B cell (primary cell): ENCODE measurements around the gene NR1D1. TPM values are rescaled to one million over a fixed set of nuclear protein-coding genes. Genes with fewer than 3 reads are reported as not detected.

Source experiments
- ATAC-seq: fragments of 200-7000 bp; cut with Tn5 transposase; one replicate; pipeline ENCODE4 v1.10.0; 2021; ENCODE audit warnings: low read depth, mild to moderate bottlenecking, moderate number of reproducible peaks, moderate library complexity
- CTCF ChIA-PET: fragments of 350-600 bp; sonication (Branson Sonifier 250); formaldehyde crosslinking; loops from one replicate; lab custom pipeline; 2021; ENCODE audit warnings: antibody characterized with exemption, inconsistent platforms; lab: Charles Lee
- POLR2A ChIA-PET: fragments of 350-600 bp; sonication (Branson Sonifier 250); formaldehyde crosslinking; loops from one replicate; lab custom pipeline; 2021; ENCODE audit warnings: antibody characterized with exemption; lab: Charles Lee
- DNase-seq: peaks from one replicate; pipeline ENCODE4 v3.0.0; 2013
- H2AFZ ChIP-seq: 2 replicates; pipeline ENCODE4 v1.6.1; 2012; ENCODE audit warnings: mild to moderate bottlenecking, low read depth, low read length; ENCODE audit not compliant: insufficient read depth, poor library complexity, severe bottlenecking
- H3K27ac ChIP-seq, 2 donors: 1 replicate in 1 of 2; 2 replicates in 1 of 2; pipeline ENCODE4 v1.5.1; 2012 to 2013; ENCODE audit warnings: low read length in 2 of 2, mild to moderate bottlenecking in 2 of 2, moderate library complexity in 1 of 2
- H3K27me3 ChIP-seq, 4 experiments: fragments of 200-600 bp in 1 of 4; sonication (generic) in 1 of 4; replicated peaks in 1 of 4; 1 replicate in 2 of 4; 2 replicates in 2 of 4; pipeline versions ENCODE4 v1.6.1 to v1.7.0; 2013 to 2016; ENCODE audit warnings: low read length in 3 of 4, mild to moderate bottlenecking in 2 of 4, mixed read lengths in 1 of 4, moderate library complexity in 1 of 4; ENCODE audit not compliant: insufficient read depth in 4 of 4, control insufficient read depth in 3 of 4; ENCODE audit errors: control extremely low read depth in 1 of 4
- H3K36me3 ChIP-seq, 2 experiments: replicated peaks in 1 of 2; 1 replicate in 1 of 2; 2 replicates in 1 of 2; pipeline versions ENCODE4 v1.6.1 to v1.7.1; 2013; ENCODE audit warnings: low read length in 1 of 2; ENCODE audit not compliant: insufficient read depth in 2 of 2, control insufficient read depth in 1 of 2; ENCODE audit errors: control extremely low read depth in 1 of 2, extremely low read depth in 1 of 2
- H3K4me1 ChIP-seq, 2 donors: fragments of 200-600 bp in 1 of 2; sonication (generic) in 1 of 2; 1 replicate in 1 of 2; 2 replicates in 1 of 2; pipeline versions ENCODE4 v1.5.1 to v1.6.1; 2013 to 2017; ENCODE audit warnings: low read length in 2 of 2; ENCODE audit not compliant: control insufficient read depth in 2 of 2, insufficient read depth in 2 of 2
- H3K4me2 ChIP-seq: replicated peaks from 2 replicates; pipeline ENCODE3; 2012; ENCODE audit warnings: mild to moderate bottlenecking, low read depth, low read length; ENCODE audit not compliant: poor library complexity, severe bottlenecking
- H3K4me3 ChIP-seq, 5 experiments: fragments of 200-600 bp in 1 of 5; sonication (generic) in 1 of 5; 1 replicate in 3 of 5; 2 replicates in 2 of 5; pipeline versions ENCODE4 v1.5.1 to v1.7.0; 2011 to 2016; ENCODE audit warnings: low read length in 4 of 5, mild to moderate bottlenecking in 4 of 5, low read depth in 2 of 5, control low read depth in 1 of 5, moderate library complexity in 1 of 5; ENCODE audit not compliant: insufficient read depth in 1 of 5; ENCODE audit errors: control extremely low read depth in 1 of 5, extremely low read depth in 1 of 5
- H3K79me2 ChIP-seq: fragments of 200-600 bp; sonication (generic); one replicate; pipeline ENCODE4 v1.6.0; 2016; ENCODE audit warnings: low read length; ENCODE audit not compliant: control insufficient read depth, insufficient read depth
- H3K9ac ChIP-seq: fragments of 200-600 bp; sonication (generic); 2 replicates; pipeline ENCODE4 v1.6.1; 2017; ENCODE audit warnings: mild to moderate bottlenecking, low read length, moderate library complexity
- H3K9me3 ChIP-seq, 3 donors: one replicate each; pipeline versions ENCODE4 v1.6.1 to v1.7.1; 2013; ENCODE audit warnings: low read length in 2 of 3; ENCODE audit not compliant: control insufficient read depth in 2 of 3, insufficient read depth in 1 of 3; ENCODE audit errors: control extremely low read depth in 1 of 3
- H4K20me1 ChIP-seq: 2 replicates; pipeline ENCODE4 v1.6.0; 2012; ENCODE audit warnings: mild to moderate bottlenecking, low read length; ENCODE audit not compliant: insufficient read depth, control insufficient read depth, poor library complexity, severe bottlenecking
- H3K27ac Mint-ChIP-seq: one replicate; pipeline ENCODE4 v1.8.0; 2021; ENCODE audit warnings: mixed read lengths
- H3K27me3 Mint-ChIP-seq: one replicate; pipeline ENCODE4 v1.8.0; 2021; ENCODE audit warnings: mixed read lengths
- H3K4me1 Mint-ChIP-seq: one replicate; pipeline ENCODE4 v1.8.0; 2021; ENCODE audit warnings: mixed read lengths
- H3K4me3 Mint-ChIP-seq: one replicate; pipeline ENCODE4 v1.8.0; 2021; ENCODE audit warnings: mixed read lengths
- H3K9me3 Mint-ChIP-seq: one replicate; pipeline ENCODE4 v1.8.0; 2022; ENCODE audit warnings: mixed read lengths; ENCODE audit not compliant: insufficient read depth
- CTCF ChIP-seq: fragments of 200-600 bp; IDR thresholded peaks from one replicate; pipeline ENCODE4 v1.8.0; 2022; ENCODE audit warnings: antibody characterized with exemption, mild to moderate bottlenecking
- EZH2 ChIP-seq: IDR thresholded peaks from 2 replicates; pipeline ENCODE4 v1.6.1; 2012; ENCODE audit warnings: borderline replicate concordance, low read depth, mild to moderate bottlenecking, moderate library complexity, low read length; ENCODE audit not compliant: insufficient read depth, poor library complexity, severe bottlenecking
- WGBS: methylation state at CpG from one replicate; pipeline ENCODE4 v1.1.5; 2013; ENCODE audit warnings: missing lambda C conversion rate; ENCODE audit not compliant: insufficient coverage; 5-methylcytosine and 5-hydroxymethylcytosine counted together
- intact Hi-C: fragments of 100-400 bp; cut with micrococcal nuclease; formaldehyde crosslinking; loops from one replicate; pipeline ENCODE4 v1.10.0; 2022
- polyA plus RNA-seq: library from polyadenylated mRNA; depleted of rRNA; stranded (reverse); fragments of >200 nt; gene quantifications from 2 replicates; pipeline ENCODE4 v1.2.3, GENCODE V29; 2012
- total RNA-seq, 2 donors: library from RNA; stranded (reverse); fragments of 120-200 nt in 1 of 2; gene quantifications; 1 replicate in 1 of 2; 2 replicates in 1 of 2; pipeline versions ENCODE4 v1.2.3 to v1.2.4, GENCODE V29; 2013 to 2022

NR1D1 gene
- total and polyA plus RNA-seq, 2 donors (not counting 1 experiment from before 2014, with no cell fraction given) = 6.7 to 7.7 TPM

- H3K4me1 Mint-ChIP-seq = peaks cover 52% of the 10 kb centered on the region
Measured at GRCh38 chr17:40074175-40074512, 26.2 kb downstream of the NR1D1 start.

More at GRCh38 chr17:40074175-40074512, 26.2 kb downstream of the NR1D1 start:
- Histone ChIP-seq H4K20me1 (peaks cover 35% of the 10 kb centered on the region), H3K4me3 (no peak overlapping the region), H2AFZ (no peak overlapping the region), H3K36me3 (peaks cover 2 to 9% of the 10 kb centered on the region in 2 experiments), H3K27ac (no peak overlapping the region), H3K27me3 (no peaks in the 10 kb centered on the region), H3K9ac (no peak overlapping the region), H3K4me1 (peaks cover 40 to 43% of the 10 kb centered on the region in 2 donors), H3K4me2 (no peak overlapping the region), H3K79me2 (peaks cover 24% of the 10 kb centered on the region), H3K9me3 (no peaks in the 10 kb centered on the region)
- ATAC-seq = no peak
- Mint-ChIP-seq H3K4me3 (no peak overlapping the region), H3K27ac (peak overlapping the region; percentile 37), H3K27me3 (no peaks in the 10 kb centered on the region), H3K9me3 (no peaks in the 10 kb centered on the region)
- DNase-seq = no peak
- TF ChIP-seq CTCF (no peak), EZH2 (no peak)
- 100% methylated on average over 4 of the region's 8 CpGs for WGBS
- ChIA-PET POLR2A (interaction anchor here (0.6 kb wide), 1 partner anchor 70 kb away, joined by 11 read pairs; no protein-coding TSS in a partner anchor), CTCF (interaction anchor here (0.7 to 6.7 kb wide), 17 partner anchors 10 to 94 kb away, joined by 3 to 128 read pairs (median 14); partner anchors contain the start of genes CASC3, CSF3, MED24 and NR1D1)
- intact Hi-C loops = loop anchor here (2.0 kb wide), 1 partner anchor 19 kb away; the partner anchor contains the start of gene MED24
